Thyroid gland (tissue), 4 donors: ENCODE results near the gene ADAMTS6. TPM values are rescaled to one million over a fixed set of nuclear protein-coding genes. Genes with fewer than 3 reads are reported as not detected.

Experiments
- DNase-seq, 2 donors: peaks; one replicate each; pipeline ENCODE4 v3.0.0-alpha.2; 2019
- H3K27ac ChIP-seq, 3 donors: fragments of 200-600 bp; sonication (generic); 1 replicate in 2 of 3; 2 replicates in 1 of 3; pipeline ENCODE4 v1.5.1; 2016 to 2019; ENCODE audit warnings: mild to moderate bottlenecking in 1 of 3, moderate library complexity in 1 of 3
- H3K27me3 ChIP-seq: fragments of 200-600 bp; sonication (generic); one replicate; pipeline ENCODE4 v1.5.1; 2019
- H3K36me3 ChIP-seq, 2 donors: fragments of 200-600 bp; sonication (generic); one replicate each; pipeline ENCODE4 v1.5.1; 2016 to 2019
- H3K4me1 ChIP-seq, 2 donors: fragments of 200-600 bp; sonication (generic); one replicate each; pipeline ENCODE4 v1.5.1; 2017 to 2019
- H3K4me3 ChIP-seq, 3 donors: fragments of 200-600 bp; sonication (generic); replicated peaks in 1 of 3; 1 replicate in 2 of 3; 2 replicates in 1 of 3; pipeline ENCODE4 v1.5.1; 2016; ENCODE audit warnings: mild to moderate bottlenecking in 1 of 3
- H3K9me3 ChIP-seq: fragments of 200-600 bp; sonication (generic); one replicate; pipeline ENCODE4 v1.5.1; 2017
- CTCF ChIP-seq, 6 experiments: fragments of 200-600 bp in 3 of 6; fragments of 450-650 bp in 3 of 6; sonication (generic) in 3 of 6; IDR thresholded peaks; one replicate each; pipeline ENCODE4 v1.5.1; 2016 to 2019; ENCODE audit warnings: antibody characterized with exemption in 6 of 6, mild to moderate bottlenecking in 2 of 6, inconsistent platforms in 1 of 6, moderate library complexity in 1 of 6
- POLR2A ChIP-seq, 2 donors: fragments of 450-650 bp; IDR thresholded peaks; one replicate each; pipeline ENCODE4 v1.6.1; 2017; ENCODE audit warnings: antibody characterized with exemption in 2 of 2, mild to moderate bottlenecking in 2 of 2, moderate library complexity in 1 of 2
- WGBS, 2 donors: methylation state at CpG; one replicate each; pipeline ENCODE4 v1.1.5; 2017; 5-methylcytosine and 5-hydroxymethylcytosine counted together
- intact Hi-C: fragments of 100-400 bp; cut with DNase I; formaldehyde crosslinking; loops from one replicate; pipeline ENCODE4 v1.15.1; 2023
- total RNA-seq, 4 donors: library from RNA; depleted of rRNA; stranded (reverse); fragments of >200 nt; gene quantifications; one replicate each; pipeline ENCODE4 v1.2.3, GENCODE V29; 2016

The ADAMTS6 gene
- total RNA-seq, 4 donors from 2014 or later = 1.0 to 3.4 (median 3.3) TPM

- intact Hi-C loops = loop anchor here (5.0 kb wide), 1 partner anchor 377 kb away; the partner anchor contains the start of gene ADAMTS6
- peaks cover 4 to 8% of the 10 kb centered on the region in 2 donors for H3K4me1 ChIP-seq
Observed at GRCh38 chr5:65104831-65105230, 376.9 kb downstream of the ADAMTS6 start.

GRCh38 chr5:65103756-65104440 is 377.8 kb downstream of the ADAMTS6 start:
- H3K4me1 ChIP-seq = peaks cover 4 to 8% of the 10 kb centered on the region in 2 donors
- H3K36me3 ChIP-seq = no peaks in the 10 kb centered on the region
- no peaks in the 10 kb centered on the region for H3K9me3 ChIP-seq
- 54 to 57% methylated on average over 15 of the region's 15 CpGs for WGBS, 2 donors
- peak overlapping the region; percentile 78 to 94 (median 85) for H3K27ac ChIP-seq
- DNase-seq = peak; percentile 19 to 26
- intact Hi-C loops = loop anchor here (5.0 kb wide), 1 partner anchor 378 kb away; the partner anchor contains the start of gene ADAMTS6
- TF ChIP-seq POLR2A (IDR thresholded peaks at IDR 0.05) = no peak
- no peak for TF ChIP-seq CTCF (IDR thresholded peaks at IDR 0.05)
- H3K27me3 ChIP-seq = no peaks in the 10 kb centered on the region
- peak overlapping the region in 1 of 3 donors; percentile 31 for H3K4me3 ChIP-seq

More at GRCh38 chr5:65104831-65105230, 376.9 kb downstream of the ADAMTS6 start:
- WGBS, 2 donors = 86 to 88% methylated on average over 2 of the region's 2 CpGs
- TF ChIP-seq POLR2A (IDR thresholded peaks at IDR 0.05) (no peak), CTCF (IDR thresholded peaks at IDR 0.05) (no peak)
- H3K27ac ChIP-seq = no peak overlapping the region
- no peak overlapping the region for H3K4me3 ChIP-seq
- H3K27me3 ChIP-seq = no peaks in the 10 kb centered on the region
- DNase-seq = no peak
- no peaks in the 10 kb centered on the region for H3K9me3 ChIP-seq
- no peaks in the 10 kb centered on the region for H3K36me3 ChIP-seq

GRCh38 chr5:65102976-65103711 is 378.6 kb downstream of the ADAMTS6 start:
- intact Hi-C loops = loop anchor here (5.0 kb wide), 1 partner anchor 379 kb away; the partner anchor contains the start of gene ADAMTS6
- WGBS, 2 donors = 1% methylated on average over 23 to 30 of the region's 55 CpGs

GRCh38 chr5:65102371-65102975 is 379.2 kb downstream of the ADAMTS6 start:
- 34 to 35% methylated on average over 15 to 17 of the region's 17 CpGs for WGBS, 2 donors
- Histone ChIP-seq H3K27ac (peak overlapping the region; percentile 78 to 94 (median 85)), H3K27me3 (no peaks in the 10 kb centered on the region), H3K36me3 (no peaks in the 10 kb centered on the region), H3K4me3 (peak overlapping the region in 1 of 3 donors; percentile 31), H3K4me1 (peaks cover 4 to 8% of the 10 kb centered on the region in 2 donors), H3K9me3 (no peaks in the 10 kb centered on the region)
- no peak for DNase-seq
- intact Hi-C loops = loop anchor here (5.0 kb wide), 1 partner anchor 380 kb away; the partner anchor contains the start of gene ADAMTS6
- no peak for TF ChIP-seq POLR2A (IDR thresholded peaks at IDR 0.05)
- TF ChIP-seq CTCF (IDR thresholded peaks at IDR 0.05) = no peak

More at GRCh38 chr5:65102976-65103711, 378.6 kb downstream of the ADAMTS6 start:
- H3K4me3 ChIP-seq = peak overlapping the region in 2 of 3 donors; percentile 31 to 39
- H3K4me1 ChIP-seq = peaks cover 4 to 8% of the 10 kb centered on the region in 2 donors
- peak; percentile 76 to 82 for DNase-seq
- TF ChIP-seq CTCF (IDR thresholded peaks at IDR 0.05) (peak in 2 of 6 experiments; percentile 15 to 38), POLR2A (IDR thresholded peaks at IDR 0.05) (peak in 1 of 2 donors; percentile 55)
- no peaks in the 10 kb centered on the region for H3K9me3 ChIP-seq
- peak overlapping the region; percentile 78 to 94 (median 85) for H3K27ac ChIP-seq
- no peaks in the 10 kb centered on the region for H3K27me3 ChIP-seq
- H3K36me3 ChIP-seq = no peaks in the 10 kb centered on the region
